ENCODE results near the gene SERPINI2. TPM values are rescaled to one million over a fixed set of nuclear protein-coding genes. Genes with fewer than 3 reads are reported as not detected.
"Not testable (repeated sequence)": the region's sequence is repeated elsewhere in the genome, so short reads cannot be mapped to it uniquely, and the experiment has no call there.

The SERPINI2 gene
- total RNA-seq, 1 experiment from 2014 or later: not detected

GRCh38 chr3:167456157-167456799, 17.6 kb downstream of the SERPINI2 start:
- in situ Hi-C loops (cut with HindIII; ENCODE audit: low pct_unique_long_range_greater_than_20kb, low sequenced_read_pairs): no loop called here

GRCh38 chr3:167453815-167454214, 20.0 kb downstream of the SERPINI2 start:
- in situ Hi-C loops (cut with HindIII; ENCODE audit: low pct_unique_long_range_greater_than_20kb, low sequenced_read_pairs): no loop called here
- no peak for DNase-seq (ENCODE audit: low read depth, low spot score)

More at GRCh38 chr3:167456157-167456799, 17.6 kb downstream of the SERPINI2 start:
- no peak for DNase-seq (ENCODE audit: low read depth, low spot score)

GRCh38 chr3:167451282-167451681, 22.6 kb downstream of the SERPINI2 start:
- in situ Hi-C loops (cut with HindIII; ENCODE audit: low pct_unique_long_range_greater_than_20kb, low sequenced_read_pairs): no loop called here
- DNase-seq (ENCODE audit: low read depth, low spot score): no peak

- no peak for DNase-seq (ENCODE audit: low read depth, low spot score)
- in situ Hi-C loops (cut with HindIII; ENCODE audit: low pct_unique_long_range_greater_than_20kb, low sequenced_read_pairs): no loop called here
Observed at GRCh38 chr3:167450675-167451074, 23.2 kb downstream of the SERPINI2 start.

GRCh38 chr3:167450195-167450594, 23.6 kb downstream of the SERPINI2 start:
- DNase-seq (ENCODE audit: low read depth, low spot score): no peak
- in situ Hi-C loops (cut with HindIII; ENCODE audit: low pct_unique_long_range_greater_than_20kb, low sequenced_read_pairs): no loop called here

GRCh38 chr3:167445491-167445890, 28.4 kb downstream of the SERPINI2 start:
- no peak for DNase-seq (ENCODE audit: low read depth, low spot score)
- in situ Hi-C loops (cut with HindIII; ENCODE audit: low pct_unique_long_range_greater_than_20kb, low sequenced_read_pairs): no loop called here

GRCh38 chr3:167441256-167441655, 32.6 kb downstream of the SERPINI2 start:
- in situ Hi-C loops (cut with HindIII; ENCODE audit: low pct_unique_long_range_greater_than_20kb, low sequenced_read_pairs): no loop called here

GRCh38 chr3:167437428-167438139, 36.3 kb downstream of the SERPINI2 start:
- DNase-seq (ENCODE audit: low read depth, low spot score): no peak

More at GRCh38 chr3:167441256-167441655, 32.6 kb downstream of the SERPINI2 start:
- no peak for DNase-seq (ENCODE audit: low read depth, low spot score)

GRCh38 chr3:167426962-167427361, 46.9 kb downstream of the SERPINI2 start:
- DNase-seq (ENCODE audit: low read depth, low spot score); in situ Hi-C loops (cut with HindIII; ENCODE audit: low pct_unique_long_range_greater_than_20kb, low sequenced_read_pairs): not testable (repeated sequence)

More at GRCh38 chr3:167437428-167438139, 36.3 kb downstream of the SERPINI2 start:
- in situ Hi-C loops (cut with HindIII; ENCODE audit: low pct_unique_long_range_greater_than_20kb, low sequenced_read_pairs): no loop called here

- in situ Hi-C loops (cut with HindIII; ENCODE audit: low pct_unique_long_range_greater_than_20kb, low sequenced_read_pairs); DNase-seq (ENCODE audit: low read depth, low spot score): not testable (repeated sequence)
Observed at GRCh38 chr3:167422396-167422795, 51.4 kb downstream of the SERPINI2 start.

- DNase-seq (ENCODE audit: low read depth, low spot score): no peak
- in situ Hi-C loops (cut with HindIII; ENCODE audit: low pct_unique_long_range_greater_than_20kb, low sequenced_read_pairs): no loop called here
Observed at GRCh38 chr3:167409611-167410010, 64.2 kb downstream of the SERPINI2 start.

GRCh38 chr3:167406876-167407492, 66.9 kb downstream of the SERPINI2 start:
- in situ Hi-C loops (cut with HindIII; ENCODE audit: low pct_unique_long_range_greater_than_20kb, low sequenced_read_pairs): no loop called here
- DNase-seq (ENCODE audit: low read depth, low spot score): peak; percentile 88

GRCh38 chr3:167397826-167398225, 76.0 kb downstream of the SERPINI2 start:
- in situ Hi-C loops (cut with HindIII; ENCODE audit: low pct_unique_long_range_greater_than_20kb, low sequenced_read_pairs): no loop called here
- no peak for DNase-seq (ENCODE audit: low read depth, low spot score)

GRCh38 chr3:167396075-167396474, 77.8 kb downstream of the SERPINI2 start:
- in situ Hi-C loops (cut with HindIII; ENCODE audit: low pct_unique_long_range_greater_than_20kb, low sequenced_read_pairs): no loop called here
- DNase-seq (ENCODE audit: low read depth, low spot score): no peak

- peak; percentile 16 for DNase-seq (ENCODE audit: low read depth, low spot score)
- in situ Hi-C loops (cut with HindIII; ENCODE audit: low pct_unique_long_range_greater_than_20kb, low sequenced_read_pairs): no loop called here
Observed at GRCh38 chr3:167394003-167394402, 79.8 kb downstream of the SERPINI2 start.

Measured in SK-MEL-5 (cell line).